SK-N-SH (cell line): ENCODE measurements around the gene SYT14. TPM values are rescaled to one million over a fixed set of nuclear protein-coding genes. Genes with fewer than 3 reads are reported as not detected.

Source experiments
- CTCF ChIA-PET: fragments of 300-600, 350-600 bp; formaldehyde crosslinking; extraction: SDS; loops from one replicate; lab custom pipeline; 2021; lab: Yijun Ruan, JAX
- POLR2A ChIA-PET: fragments of 350-600 bp; sonication (Branson Sonifier 250); formaldehyde crosslinking; extraction: SDS; loops from one replicate; lab custom pipeline; 2020; ENCODE audit warnings: antibody characterized with exemption, inconsistent platforms; lab: Yijun Ruan, JAX
- DNase-seq: peaks from one replicate; pipeline ENCODE4 v3.0.0; 2012
- H2AFZ ChIP-seq: fragments of 200-600 bp; sonication (generic); 2 replicates; pipeline ENCODE4 v1.8.1; 2016; ENCODE audit warnings: antibody characterized with exemption, mild to moderate bottlenecking, low read depth
- H3F3A ChIP-seq: fragments of 200-600 bp; sonication (generic); replicated peaks from 2 replicates; pipeline ENCODE3; 2016; ENCODE audit warnings: antibody characterized with exemption, mild to moderate bottlenecking; ENCODE audit not compliant: insufficient read depth
- H3K27ac ChIP-seq, 2 experiments: fragments of 200-500 bp in 1 of 2; fragments of 200-600 bp in 1 of 2; sonication (Bioruptor generic) in 1 of 2; sonication (generic), shearing (Covaris generic) in 1 of 2; 2 replicates each; pipeline versions ENCODE4 v1.5.1 to v1.6.1; 2014 to 2016; ENCODE audit warnings: low read depth in 2 of 2, inconsistent platforms in 1 of 2, low read length in 1 of 2, mild to moderate bottlenecking in 1 of 2, mixed read lengths in 1 of 2
- H3K27me3 ChIP-seq: fragments of 200-600 bp; sonication (generic), shearing (Covaris generic); 2 replicates; pipeline ENCODE4 v1.6.1; 2016; ENCODE audit warnings: mixed run types; ENCODE audit not compliant: insufficient read depth
- H3K36me3 ChIP-seq, 2 experiments: fragments of 200-500 bp in 1 of 2; fragments of 200-600 bp in 1 of 2; sonication (Bioruptor generic) in 1 of 2; sonication (generic) in 1 of 2; replicated peaks in 1 of 2; 2 replicates each; pipeline versions ENCODE3 to v1.5.1; 2014 to 2016; ENCODE audit warnings: low read length in 1 of 2, mild to moderate bottlenecking in 1 of 2; ENCODE audit not compliant: insufficient read depth in 2 of 2, control insufficient read depth in 1 of 2
- H3K4me1 ChIP-seq, 2 experiments: fragments of 200-500 bp in 1 of 2; fragments of 200-600 bp in 1 of 2; sonication (Bioruptor generic) in 1 of 2; sonication (generic), shearing (Covaris generic) in 1 of 2; 2 replicates each; pipeline versions ENCODE4 v1.5.1 to v1.6.1; 2014 to 2016; ENCODE audit warnings: low read depth in 1 of 2, low read length in 1 of 2, mixed run types in 1 of 2; ENCODE audit not compliant: insufficient read depth in 2 of 2, control insufficient read depth in 1 of 2
- H3K4me2 ChIP-seq: fragments of 200-600 bp; sonication (generic), shearing (Covaris generic); 2 replicates; pipeline ENCODE4 v1.6.1; 2017; ENCODE audit warnings: mixed run types
- H3K4me3 ChIP-seq, 2 experiments: fragments of 200-500 bp in 1 of 2; fragments of 200-600 bp in 1 of 2; sonication (Bioruptor generic) in 1 of 2; sonication (generic), shearing (Covaris generic) in 1 of 2; 2 replicates each; pipeline versions ENCODE4 v1.5.1 to v1.8.1; 2014 to 2016; ENCODE audit warnings: low read depth in 2 of 2, inconsistent platforms in 1 of 2, low read length in 1 of 2, mild to moderate bottlenecking in 1 of 2, mixed read lengths in 1 of 2, moderate library complexity in 1 of 2
- H3K79me2 ChIP-seq: fragments of 200-600 bp; sonication (generic); 2 replicates; pipeline ENCODE4 v1.8.1; 2017; ENCODE audit warnings: mild to moderate bottlenecking; ENCODE audit not compliant: insufficient read depth
- H3K9ac ChIP-seq: fragments of 200-600 bp; sonication (generic); 2 replicates; pipeline ENCODE4 v1.6.1; 2017; ENCODE audit warnings: mixed run types
- H3K9me2 ChIP-seq: fragments of 200-600 bp; sonication (generic); 2 replicates; pipeline ENCODE4 v1.6.1; 2017; ENCODE audit warnings: mixed run types
- H3K9me3 ChIP-seq: fragments of 200-600 bp; sonication (generic); 2 replicates; pipeline ENCODE4 v1.6.1; 2017; ENCODE audit warnings: mixed run types, mild to moderate bottlenecking, moderate library complexity
- H4K20me1 ChIP-seq: fragments of 200-600 bp; sonication (generic); 2 replicates; pipeline ENCODE4 v1.6.1; 2017; ENCODE audit warnings: mild to moderate bottlenecking, mixed run types; ENCODE audit not compliant: insufficient read depth
- FOXJ3 ChIP-seq: sonication (generic); formaldehyde crosslinking; IDR thresholded peaks from 2 replicates; pipeline ENCODE4 v1.5.1; 2020; ENCODE audit warnings: mild to moderate bottlenecking, missing genetic modification reagents
- FOXM1 ChIP-seq: IDR thresholded peaks from 2 replicates; pipeline ENCODE4 v1.4.0; 2012; ENCODE audit warnings: low read depth, mild to moderate bottlenecking
- GATA2 ChIP-seq: sonication (generic); formaldehyde crosslinking; IDR thresholded peaks from 2 replicates; pipeline ENCODE4 v1.5.0; 2020; ENCODE audit warnings: mild to moderate bottlenecking, missing genetic modification reagents
- JUND ChIP-seq: IDR thresholded peaks from 2 replicates; pipeline ENCODE4 v1.4.0; 2012
- MAX ChIP-seq: IDR thresholded peaks from 2 replicates; pipeline ENCODE4 v1.4.0; 2012; ENCODE audit warnings: low read depth
- MEF2A ChIP-seq: IDR thresholded peaks from 2 replicates; pipeline ENCODE4 v1.4.0; 2012; ENCODE audit warnings: low read depth, borderline replicate concordance
- MXI1 ChIP-seq: IDR thresholded peaks from 2 replicates; pipeline ENCODE4 v1.6.1; 2012; ENCODE audit warnings: mild to moderate bottlenecking, low read depth, low read length, improper control_type of control experiment
- NFIC ChIP-seq: IDR thresholded peaks from 2 replicates; pipeline ENCODE4 v1.4.0; 2012; ENCODE audit warnings: borderline replicate concordance
- NRF1 ChIP-seq: IDR thresholded peaks from 2 replicates; pipeline ENCODE4 v1.6.1; 2012; ENCODE audit warnings: low read depth, mild to moderate bottlenecking, low read length
- PBX3 ChIP-seq: IDR thresholded peaks from 2 replicates; pipeline ENCODE4; 2012
- RAD21 ChIP-seq: IDR thresholded peaks from 2 replicates; pipeline ENCODE4 v1.6.1; 2012; ENCODE audit warnings: mild to moderate bottlenecking, low read length
- RCOR1 ChIP-seq: fragments of 150-350 bp; IDR thresholded peaks from 2 replicates; pipeline ENCODE4 v1.6.1; 2017; ENCODE audit warnings: antibody characterized with exemption, low read length
- RFX5 ChIP-seq: IDR thresholded peaks from 2 replicates; pipeline ENCODE4 v1.6.1; 2012; ENCODE audit warnings: mild to moderate bottlenecking, improper control_type of control experiment, low read length
- SIN3A ChIP-seq: IDR thresholded peaks from 2 replicates; pipeline ENCODE4 v1.6.1; 2012; ENCODE audit warnings: low read depth, mild to moderate bottlenecking, low read length, moderate library complexity, borderline replicate concordance
- SMC3 ChIP-seq: IDR thresholded peaks from 2 replicates; pipeline ENCODE4 v1.6.1; 2012; ENCODE audit warnings: low read depth, low read length, improper control_type of control experiment
- TCF12 ChIP-seq: IDR thresholded peaks from 2 replicates; pipeline ENCODE4 v1.4.0; 2012
- USF2 ChIP-seq: fragments of 150-350 bp; IDR thresholded peaks from 2 replicates; pipeline ENCODE4 v1.6.1; 2017; ENCODE audit warnings: antibody characterized with exemption, low read length, low read depth, borderline replicate concordance
- ZBTB33 ChIP-seq: IDR thresholded peaks from 2 replicates; pipeline ENCODE4 v1.4.0; 2012; ENCODE audit warnings: low read depth, borderline replicate concordance
- WGBS: methylation state at CpG from one replicate; pipeline ENCODE4 v1.1.6; 2017; ENCODE audit warnings: low lambda C conversion rate; 5-methylcytosine and 5-hydroxymethylcytosine counted together
- polyA plus RNA-seq, 3 experiments: library from polyadenylated mRNA; depleted of rRNA; stranded (reverse); fragments of >200 nt; gene quantifications; 2 replicates each; pipeline ENCODE4 v1.2.3, GENCODE V29; 2012

SYT14 gene
- polyA plus RNA-seq, 1 of the 3 experiments (the other 2 are of a cell fraction) = 1.2 TPM

- no peak for TF ChIP-seq PBX3
- Histone ChIP-seq H3K9me2 (no peaks in the 10 kb centered on the region), H3K9me3 (no peaks in the 10 kb centered on the region), H3K4me2 (no peak overlapping the region), H3K4me1 (peaks cover 0 to 6% of the 10 kb centered on the region in 2 experiments; a peak in 1 of 4 replicates), H2AFZ (no peak overlapping the region), H3K79me2 (no peaks in the 10 kb centered on the region), H3K27me3 (no peaks in the 10 kb centered on the region), H4K20me1 (no peaks in the 10 kb centered on the region), H3K36me3 (peaks cover 0 to 9% of the 10 kb centered on the region in 2 experiments), H3K27ac (no peak overlapping the region), H3F3A (peaks cover 8% of the 10 kb centered on the region), H3K4me3 (no peak overlapping the region), H3K9ac (no peak overlapping the region)
- ChIA-PET CTCF (interaction anchor here (1.2 kb wide), 1 partner anchor 16 kb away, joined by 3 read pairs; no protein-coding TSS in a partner anchor), POLR2A (no interaction called here)
- 68% methylated on average over 1 of the region's 1 CpG for WGBS
- DNase-seq = no peak
These were observed 115.1 kb downstream of the SYT14 start for GRCh38 chr1:210053126-210053525.

GRCh38 chr1:210057593-210057992 is 119.6 kb downstream of the SYT14 start:
- TF ChIP-seq FOXM1 (no peak), RAD21 (no peak), TCF12 (no peak), MAX (no peak), FOXJ3 (CRISPR knock-in tag) (no peak), ZBTB33 (no peak), RFX5 (no peak), PBX3 (no peak), GATA2 (no peak), NFIC (no peak), MXI1 (no peak), USF2 (no peak), SMC3 (no peak), JUND (no peak), MEF2A (no peak), SIN3A (no peak), RCOR1 (no peak), NRF1 (no peak)
- H3K9me2 ChIP-seq = no peaks in the 10 kb centered on the region
- no peaks in the 10 kb centered on the region for H3K27me3 ChIP-seq
- H3K27ac ChIP-seq = no peak overlapping the region
- H3K4me2 ChIP-seq = no peak overlapping the region
- H3F3A ChIP-seq = peaks cover 13% of the 10 kb centered on the region
- ChIA-PET CTCF (no interaction called here), POLR2A (no interaction called here)
- no peaks in the 10 kb centered on the region for H4K20me1 ChIP-seq
- 0 out of 2 replicates have a peak, but pooled peaks cover 2% of the 10 kb centered on the region for H3K9me3 ChIP-seq
- no peak overlapping the region for H2AFZ ChIP-seq
- H3K4me3 ChIP-seq = no peak overlapping the region
- peaks cover 0 to 8% of the 10 kb centered on the region in 2 experiments for H3K36me3 ChIP-seq
- no peaks in the 10 kb centered on the region for H3K79me2 ChIP-seq
- DNase-seq = no peak
- peaks cover 5 to 15% of the 10 kb centered on the region in 2 experiments; a peak in 2 of 4 replicates for H3K4me1 ChIP-seq
- H3K9ac ChIP-seq = no peak overlapping the region
